ENCODE results near the gene FAM181A.

FAM181A gene

DNA sequence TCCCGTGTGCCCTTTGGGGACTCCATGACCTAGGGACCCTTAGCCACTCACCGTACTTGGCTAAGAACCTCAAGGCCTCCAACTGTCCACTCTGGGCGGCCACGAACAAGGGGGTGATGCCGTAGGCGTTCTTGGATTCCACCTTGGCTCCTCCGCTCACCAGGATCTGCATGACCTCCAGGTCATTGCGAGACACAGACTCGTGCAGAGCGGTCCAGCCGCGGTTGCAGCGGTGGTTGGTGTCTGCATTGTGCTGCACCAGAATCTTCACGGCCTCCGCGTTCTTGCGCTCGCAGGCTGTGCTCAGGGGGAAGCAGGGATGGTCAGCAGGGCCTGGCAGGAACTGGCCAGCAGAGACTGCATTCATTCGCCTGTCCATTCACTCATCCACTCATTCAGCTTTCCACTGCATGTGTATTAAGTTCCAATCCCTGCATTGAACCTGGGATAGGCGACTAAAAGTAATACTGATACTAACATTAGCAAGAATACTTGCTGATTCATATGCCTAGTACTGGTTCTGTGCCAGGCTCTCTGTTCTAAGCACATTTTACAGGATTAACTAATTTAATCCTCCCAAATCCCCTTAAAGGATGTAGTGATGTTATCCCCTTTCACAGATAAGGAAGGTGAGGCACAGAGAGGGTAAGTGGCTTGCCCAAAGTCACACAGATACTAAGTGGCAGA, 23.9 kb downstream of the FAM181A start:
- no peaks in the 10 kb centered on the region for H3K36me3 Mint-ChIP-seq (ENCODE audit: low read depth)
- DNase-seq = no peak
- H3K4me1 Mint-ChIP-seq = peaks cover 43% of the 10 kb centered on the region
- TF ChIP-seq, protein P1, sequence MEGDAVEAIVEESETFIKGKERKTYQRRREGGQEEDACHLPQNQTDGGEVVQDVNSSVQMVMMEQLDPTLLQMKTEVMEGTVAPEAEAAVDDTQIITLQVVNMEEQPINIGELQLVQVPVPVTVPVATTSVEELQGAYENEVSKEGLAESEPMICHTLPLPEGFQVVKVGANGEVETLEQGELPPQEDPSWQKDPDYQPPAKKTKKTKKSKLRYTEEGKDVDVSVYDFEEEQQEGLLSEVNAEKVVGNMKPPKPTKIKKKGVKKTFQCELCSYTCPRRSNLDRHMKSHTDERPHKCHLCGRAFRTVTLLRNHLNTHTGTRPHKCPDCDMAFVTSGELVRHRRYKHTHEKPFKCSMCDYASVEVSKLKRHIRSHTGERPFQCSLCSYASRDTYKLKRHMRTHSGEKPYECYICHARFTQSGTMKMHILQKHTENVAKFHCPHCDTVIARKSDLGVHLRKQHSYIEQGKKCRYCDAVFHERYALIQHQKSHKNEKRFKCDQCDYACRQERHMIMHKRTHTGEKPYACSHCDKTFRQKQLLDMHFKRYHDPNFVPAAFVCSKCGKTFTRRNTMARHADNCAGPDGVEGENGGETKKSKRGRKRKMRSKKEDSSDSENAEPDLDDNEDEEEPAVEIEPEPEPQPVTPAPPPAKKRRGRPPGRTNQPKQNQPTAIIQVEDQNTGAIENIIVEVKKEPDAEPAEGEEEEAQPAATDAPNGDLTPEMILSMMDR (IDR thresholded peaks at IDR 0.05) = no peak
- H3K27me3 Mint-ChIP-seq (ENCODE audit: low read depth, poor library complexity) = peaks cover 26% of the 10 kb centered on the region
- no peak overlapping the region for H3K4me3 Mint-ChIP-seq
- H3K9me3 Mint-ChIP-seq = no peaks in the 10 kb centered on the region
- H3K27ac Mint-ChIP-seq = no peak overlapping the region

DNA sequence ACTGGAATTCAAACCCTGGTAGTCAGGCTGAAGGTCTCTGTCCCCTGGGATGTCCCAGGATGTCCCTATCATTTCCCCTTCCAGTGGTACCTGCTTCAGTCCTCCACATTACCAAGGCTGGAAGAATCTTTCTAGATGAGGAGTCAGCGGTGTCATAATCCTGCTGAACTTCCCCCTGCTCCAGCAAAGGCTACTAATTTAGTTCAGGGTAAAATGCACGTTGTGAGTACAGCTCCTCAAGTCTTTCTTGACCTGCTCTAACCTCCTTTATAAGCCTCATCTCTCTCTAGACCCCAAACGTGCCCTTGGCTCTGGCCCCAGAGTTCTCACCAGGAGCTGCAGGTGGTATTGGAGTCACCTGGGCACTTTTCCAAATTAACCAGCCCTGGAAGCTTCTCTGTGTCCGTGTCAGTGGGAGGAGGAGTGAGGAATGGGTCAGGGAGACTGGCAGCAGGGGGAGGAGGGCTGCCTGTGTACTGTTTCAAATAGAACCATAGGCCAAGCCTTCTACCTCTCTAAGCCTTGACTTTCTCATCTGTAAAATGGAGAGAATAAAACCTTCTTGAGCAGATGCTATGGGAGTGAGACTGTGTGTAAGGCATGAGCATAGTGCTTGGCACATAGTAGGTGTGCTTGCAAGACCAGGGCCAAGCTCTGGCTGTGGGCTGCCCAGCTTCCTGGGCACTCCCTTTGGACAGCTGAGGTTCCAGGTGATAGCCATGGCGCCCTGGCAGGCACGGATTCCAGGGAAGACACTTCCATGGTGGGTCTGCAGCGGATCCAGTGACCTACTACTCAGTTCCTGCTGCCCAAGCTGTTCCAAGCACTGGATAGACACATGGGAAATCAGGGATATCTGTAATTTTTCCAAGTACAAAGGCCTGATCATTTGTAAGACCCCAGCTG, 24.7 kb downstream of the FAM181A start:
- Mint-ChIP-seq H3K4me3 (no peak overlapping the region), H3K27ac (no peak overlapping the region), H3K36me3 (ENCODE audit: low read depth) (no peaks in the 10 kb centered on the region), H3K4me1 (peaks cover 40% of the 10 kb centered on the region), H3K27me3 (ENCODE audit: low read depth, poor library complexity) (peaks cover 21% of the 10 kb centered on the region), H3K9me3 (no peaks in the 10 kb centered on the region)
- TF ChIP-seq, protein P1 (IDR thresholded peaks at IDR 0.05) = no peak
- no peak for DNase-seq

DNA sequence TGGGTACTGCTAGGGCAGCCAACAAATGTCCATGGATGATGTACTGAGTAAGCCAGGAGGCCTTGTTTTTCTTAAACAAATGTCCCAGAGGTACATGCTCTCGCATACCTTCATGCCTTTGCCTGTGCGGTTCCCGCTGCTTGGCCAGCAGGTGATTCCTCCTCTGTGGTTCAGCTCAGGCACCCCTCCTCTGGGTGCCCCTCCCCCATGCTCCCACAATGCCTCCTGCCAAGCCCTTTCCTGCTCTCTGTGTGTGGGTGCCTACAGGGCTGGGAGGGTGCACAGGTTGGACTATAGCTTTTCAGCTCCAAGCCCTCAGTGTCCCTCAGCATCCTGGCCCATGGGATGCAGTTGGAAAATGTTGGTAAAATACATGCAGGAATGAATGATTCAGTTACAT, 25.7 kb downstream of the FAM181A start:
- TF ChIP-seq, protein P1 (IDR thresholded peaks at IDR 0.05) = no peak
- H3K36me3 Mint-ChIP-seq (ENCODE audit: low read depth) = no peaks in the 10 kb centered on the region

DNA sequence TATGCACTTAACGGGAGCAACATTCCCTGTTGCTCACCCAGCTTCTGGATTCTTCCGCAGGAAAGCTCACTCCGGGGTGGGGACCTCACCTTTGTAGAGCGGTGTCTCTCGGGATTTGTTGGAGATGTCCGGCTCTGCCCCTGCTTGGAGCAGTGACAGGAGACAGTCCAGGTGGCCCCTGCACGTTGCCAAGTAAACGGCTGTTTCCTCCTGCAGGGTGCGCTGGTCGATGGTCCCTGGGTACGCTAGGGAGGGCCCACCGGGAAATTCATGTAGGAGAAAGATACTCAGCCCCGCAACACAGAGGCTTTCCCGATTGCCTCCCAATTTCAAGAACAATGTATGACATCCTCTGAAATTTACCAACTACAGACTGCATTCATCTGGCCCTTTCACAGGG, 26.1 kb downstream of the FAM181A start:
- Mint-ChIP-seq H3K27me3 (ENCODE audit: low read depth, poor library complexity) (peaks cover 21% of the 10 kb centered on the region), H3K27ac (no peak overlapping the region), H3K4me1 (peaks cover 42% of the 10 kb centered on the region), H3K4me3 (no peak overlapping the region), H3K9me3 (no peaks in the 10 kb centered on the region), H3K36me3 (ENCODE audit: low read depth) (no peaks in the 10 kb centered on the region)
- DNase-seq = no peak
- TF ChIP-seq, protein P1 (IDR thresholded peaks at IDR 0.05) = no peak

More for the DNA sequence above, 25.7 kb downstream of the FAM181A start:
- DNase-seq = no peak
- peaks cover 42% of the 10 kb centered on the region for H3K4me1 Mint-ChIP-seq
- no peak overlapping the region for H3K27ac Mint-ChIP-seq
- peaks cover 21% of the 10 kb centered on the region for H3K27me3 Mint-ChIP-seq (ENCODE audit: low read depth, poor library complexity)
- no peaks in the 10 kb centered on the region for H3K9me3 Mint-ChIP-seq
- no peak overlapping the region for H3K4me3 Mint-ChIP-seq

DNA sequence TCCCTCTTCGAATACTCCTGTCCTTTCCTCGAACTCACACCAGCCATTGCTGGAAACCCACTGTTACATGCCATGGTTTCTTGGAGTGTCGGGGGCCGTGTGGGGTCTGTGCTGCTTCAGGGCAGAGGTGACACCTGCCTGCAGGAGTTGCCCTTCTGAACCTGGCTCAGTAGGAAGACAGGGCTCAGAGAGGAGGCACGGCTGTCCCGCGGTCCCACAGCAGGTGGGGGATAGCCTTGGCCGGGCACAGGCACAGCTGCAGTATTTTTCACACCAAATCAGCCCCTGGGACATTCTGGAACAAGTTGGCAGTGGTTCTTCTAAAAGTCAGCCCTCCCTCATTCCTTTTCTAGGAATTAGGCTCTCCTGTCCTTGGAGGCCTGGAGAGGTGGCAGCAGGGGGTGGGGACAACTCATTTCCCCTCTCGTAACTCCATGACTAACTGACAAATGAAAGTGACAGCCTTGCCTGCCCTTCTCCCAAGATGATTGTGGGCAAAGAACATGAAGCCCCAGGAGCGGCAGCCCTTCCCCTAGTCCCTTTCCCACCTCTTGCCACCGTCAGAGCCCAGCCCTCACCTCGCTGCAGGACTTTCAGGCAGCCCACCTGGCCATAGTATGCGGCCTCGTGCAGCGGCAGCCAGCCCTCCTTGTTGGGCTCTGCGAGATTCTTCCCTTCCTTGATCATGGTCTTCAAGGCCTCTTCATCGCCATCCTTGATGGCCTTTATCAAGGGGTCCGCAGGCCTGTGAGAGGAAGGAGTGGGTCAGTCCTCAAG, 26.8 kb downstream of the FAM181A start:
- TF ChIP-seq, protein P1 (IDR thresholded peaks at IDR 0.05) = no peak
- H3K4me3 Mint-ChIP-seq = no peak overlapping the region
- H3K27ac Mint-ChIP-seq = peak overlapping the region; percentile 18

More for the DNA sequence above, 26.8 kb downstream of the FAM181A start:
- Mint-ChIP-seq H3K9me3 (no peaks in the 10 kb centered on the region), H3K27me3 (ENCODE audit: low read depth, poor library complexity) (peaks cover 21% of the 10 kb centered on the region), H3K4me1 (peaks cover 45% of the 10 kb centered on the region), H3K36me3 (ENCODE audit: low read depth) (no peaks in the 10 kb centered on the region)
- no peak for DNase-seq
